Activated CD4-positive, alpha-beta T cell treated with anti-CD3 and anti-CD28 coated beads, Interleukin-2, amount 10 ng/mL, durations not matched to agents 24 days and 14 days (primary cell): ENCODE data around the gene TAS2R3. TPM values are rescaled to one million over a fixed set of nuclear protein-coding genes. Genes with fewer than 3 reads are reported as not detected.

Experiments used
- DNase-seq: peaks from one replicate; pipeline ENCODE4 v3.0.0; 2022
- H3K27ac Mint-ChIP-seq: one replicate; pipeline ENCODE4 v1.8.0; 2022; ENCODE audit warnings: mild to moderate bottlenecking, mixed read lengths
- H3K27me3 Mint-ChIP-seq: one replicate; pipeline ENCODE4 v1.8.0; 2022; ENCODE audit warnings: mixed read lengths
- H3K36me3 Mint-ChIP-seq: one replicate; pipeline ENCODE4 v1.8.0; 2022; ENCODE audit warnings: low read depth, mild to moderate bottlenecking, mixed read lengths
- H3K4me1 Mint-ChIP-seq: one replicate; pipeline ENCODE4 v1.8.0; 2021; ENCODE audit warnings: mixed read lengths
- H3K4me3 Mint-ChIP-seq: one replicate; pipeline ENCODE4 v1.8.0; 2022; ENCODE audit warnings: mild to moderate bottlenecking, moderate library complexity, mixed read lengths
- H3K9me3 Mint-ChIP-seq: one replicate; pipeline ENCODE4 v1.8.0; 2021; ENCODE audit warnings: mixed read lengths
- intact Hi-C: fragments of 100-400 bp; cut with micrococcal nuclease; formaldehyde crosslinking; loops from one replicate; pipeline ENCODE4 v1.15.1; 2023
- total RNA-seq: library from RNA; stranded (reverse); gene quantifications from 2 replicates; pipeline ENCODE4 v1.2.3, GENCODE V29; 2022

TAS2R3 gene, protein sequence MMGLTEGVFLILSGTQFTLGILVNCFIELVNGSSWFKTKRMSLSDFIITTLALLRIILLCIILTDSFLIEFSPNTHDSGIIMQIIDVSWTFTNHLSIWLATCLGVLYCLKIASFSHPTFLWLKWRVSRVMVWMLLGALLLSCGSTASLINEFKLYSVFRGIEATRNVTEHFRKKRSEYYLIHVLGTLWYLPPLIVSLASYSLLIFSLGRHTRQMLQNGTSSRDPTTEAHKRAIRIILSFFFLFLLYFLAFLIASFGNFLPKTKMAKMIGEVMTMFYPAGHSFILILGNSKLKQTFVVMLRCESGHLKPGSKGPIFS
- 1.2 and 2.2 TPM in 2 replicates for total RNA-seq

DNA sequence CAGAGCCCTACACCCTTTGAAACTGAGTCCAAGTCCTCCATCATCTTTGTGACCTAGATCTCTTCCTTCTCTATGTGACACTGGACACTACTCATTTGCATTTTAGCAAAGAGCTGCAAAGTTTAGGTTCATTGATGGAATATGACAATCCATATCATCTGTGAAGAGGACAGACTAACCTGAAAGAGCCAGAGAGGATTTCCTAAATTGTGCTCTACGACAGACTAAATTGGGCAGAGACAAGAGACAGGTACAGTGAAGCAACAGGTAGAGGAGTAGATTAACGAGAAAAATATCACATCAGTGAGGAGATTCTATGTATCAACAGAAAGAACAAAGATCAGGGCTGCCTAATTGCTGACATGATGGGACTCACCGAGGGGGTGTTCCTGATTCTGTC, at the start of gene TAS2R3:
TSS of gene TAS2R3 (plus strand) at position 301 of the 400 bp plus-strand sequence. CDS start at position 363, 62 bp downstream.
- no peaks in the 10 kb centered on the region for H3K27me3 Mint-ChIP-seq
- no peak for DNase-seq
- H3K36me3 Mint-ChIP-seq = peaks cover 39% of the 10 kb centered on the region
- no peaks in the 10 kb centered on the region for H3K9me3 Mint-ChIP-seq
- H3K4me3 Mint-ChIP-seq = no peak within 1 kb of the TSS
- no peak within 1 kb of the TSS for H3K27ac Mint-ChIP-seq
- intact Hi-C loops = no loop called here
- H3K4me1 Mint-ChIP-seq = no peaks in the 10 kb centered on the region

DNA sequence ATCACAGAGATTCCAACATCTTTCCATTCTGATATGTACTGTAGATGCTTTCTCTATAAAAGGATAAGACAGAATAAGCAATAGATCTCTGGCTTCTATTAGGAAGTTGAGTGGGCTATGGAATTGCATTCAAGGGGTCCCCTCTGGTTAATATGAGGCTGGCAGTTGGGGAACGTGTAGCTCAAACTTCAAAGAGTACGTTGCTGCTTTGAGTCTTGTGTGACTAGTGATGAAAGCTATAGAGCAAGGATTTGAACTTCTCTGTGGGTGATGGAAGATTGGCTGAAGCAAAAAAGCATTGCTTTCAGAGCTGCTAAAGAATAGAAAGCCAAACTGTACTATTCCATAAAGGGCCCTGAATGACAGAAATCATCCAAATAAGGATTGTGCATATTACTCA, 49.3 kb upstream of the TAS2R3 start:
- DNase-seq = no peak
- H3K27me3 Mint-ChIP-seq = peaks cover 7% of the 10 kb centered on the region
- peaks cover 4% of the 10 kb centered on the region for H3K4me1 Mint-ChIP-seq
- H3K36me3 Mint-ChIP-seq = peaks cover 3% of the 10 kb centered on the region
- no peak overlapping the region for H3K27ac Mint-ChIP-seq
- intact Hi-C loops = no loop called here
- no peak overlapping the region for H3K4me3 Mint-ChIP-seq
- H3K9me3 Mint-ChIP-seq = no peaks in the 10 kb centered on the region

DNA sequence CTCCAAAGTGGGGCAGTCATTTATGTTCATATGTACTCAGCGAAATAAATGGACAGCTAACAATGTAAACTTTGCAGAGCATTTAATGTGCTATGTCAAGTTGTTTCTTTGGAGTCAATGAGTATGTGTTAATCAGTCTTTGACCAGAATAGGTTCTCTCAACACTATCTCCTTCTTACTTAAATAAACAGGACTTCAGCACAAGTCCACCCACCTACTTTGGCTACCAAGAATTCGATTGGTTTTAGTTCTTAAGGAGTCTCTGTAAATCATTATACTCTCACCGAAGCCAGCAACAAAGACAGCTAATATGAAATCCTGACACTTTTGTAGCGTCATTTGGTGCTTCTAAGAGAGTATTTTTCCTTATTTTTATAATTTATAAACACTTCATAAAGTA, 48.9 kb upstream of the TAS2R3 start:
- no peak overlapping the region for H3K4me3 Mint-ChIP-seq
- H3K4me1 Mint-ChIP-seq = peaks cover 4% of the 10 kb centered on the region
- no peak for DNase-seq
- no peak overlapping the region for H3K27ac Mint-ChIP-seq
- H3K9me3 Mint-ChIP-seq = no peaks in the 10 kb centered on the region
- H3K36me3 Mint-ChIP-seq = peaks cover 3% of the 10 kb centered on the region
- peaks cover 7% of the 10 kb centered on the region for H3K27me3 Mint-ChIP-seq
- intact Hi-C loops = no loop called here

DNA sequence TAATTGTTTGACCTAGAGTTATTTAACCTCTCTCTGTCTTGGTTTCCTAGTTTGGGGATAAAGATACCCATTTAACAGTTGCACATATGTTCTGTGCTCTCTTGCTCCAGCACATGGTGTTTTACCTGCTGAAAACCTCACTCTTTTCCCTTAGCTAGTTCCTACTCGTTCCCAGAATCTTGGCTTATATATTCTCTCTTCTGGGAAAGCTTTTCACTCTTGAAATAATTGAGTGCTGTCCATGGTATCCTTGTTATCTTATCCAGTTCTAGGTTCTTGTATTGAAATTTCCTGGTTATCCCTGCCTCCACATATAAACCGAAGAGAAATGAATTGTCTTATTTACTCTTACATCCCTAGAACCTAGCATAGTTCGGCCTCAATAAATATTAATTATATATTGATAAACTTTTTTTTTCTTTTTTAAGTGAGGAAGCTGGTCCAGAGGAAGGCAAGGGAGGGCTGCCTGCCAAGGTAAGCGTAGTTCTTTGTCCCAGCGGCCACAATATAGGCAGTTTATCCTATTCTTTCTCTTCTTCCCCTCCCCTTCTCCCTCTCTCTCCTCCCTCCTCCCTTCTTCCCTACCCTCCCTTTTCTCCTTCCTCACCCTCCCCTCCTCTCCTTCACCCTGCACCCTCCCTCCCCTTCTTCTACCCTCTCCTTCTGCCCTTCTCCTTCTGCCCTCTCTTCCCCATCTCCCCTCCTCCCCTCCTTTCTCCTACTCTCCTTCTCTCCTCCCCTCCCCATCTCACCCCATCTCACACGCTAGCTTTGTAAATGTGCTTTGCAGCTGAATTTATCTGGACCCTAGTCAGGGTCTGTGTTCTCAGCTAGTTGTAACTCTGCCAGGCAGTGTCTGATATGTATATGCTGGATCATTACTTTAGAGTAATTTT, 47.9 kb upstream of the TAS2R3 start:
- DNase-seq = no peak
- Mint-ChIP-seq H3K4me3 (no peak overlapping the region), H3K9me3 (no peaks in the 10 kb centered on the region), H3K36me3 (peaks cover under 1% of the 10 kb centered on the region), H3K27ac (no peak overlapping the region), H3K4me1 (peaks cover 4% of the 10 kb centered on the region), H3K27me3 (peaks cover 7% of the 10 kb centered on the region)
- intact Hi-C loops = no loop called here

DNA sequence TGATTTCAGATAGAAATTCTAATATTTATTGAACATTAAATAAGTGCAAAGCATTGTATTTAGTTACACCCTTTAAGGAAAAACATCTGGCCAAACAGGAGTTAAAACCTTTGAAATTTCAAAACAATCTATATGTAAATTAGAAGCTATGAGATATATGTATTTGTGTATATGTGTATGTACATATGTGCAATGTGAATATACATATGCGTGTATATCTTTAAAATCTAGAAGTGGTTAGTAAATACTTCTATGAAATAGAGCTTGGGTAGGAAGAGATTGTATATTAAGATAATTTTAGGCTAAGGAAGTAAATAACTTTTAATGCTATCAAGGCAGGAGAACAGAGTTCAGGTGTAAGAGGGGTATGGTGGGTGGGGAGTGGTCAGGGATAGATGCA, 46.4 kb upstream of the TAS2R3 start:
- no peak for DNase-seq
- intact Hi-C loops = no loop called here
- H3K27ac Mint-ChIP-seq = no peak overlapping the region
- H3K27me3 Mint-ChIP-seq = peaks cover 7% of the 10 kb centered on the region
- H3K9me3 Mint-ChIP-seq = no peaks in the 10 kb centered on the region
- H3K4me1 Mint-ChIP-seq = no peaks in the 10 kb centered on the region
- H3K36me3 Mint-ChIP-seq = no peaks in the 10 kb centered on the region
- no peak overlapping the region for H3K4me3 Mint-ChIP-seq

DNA sequence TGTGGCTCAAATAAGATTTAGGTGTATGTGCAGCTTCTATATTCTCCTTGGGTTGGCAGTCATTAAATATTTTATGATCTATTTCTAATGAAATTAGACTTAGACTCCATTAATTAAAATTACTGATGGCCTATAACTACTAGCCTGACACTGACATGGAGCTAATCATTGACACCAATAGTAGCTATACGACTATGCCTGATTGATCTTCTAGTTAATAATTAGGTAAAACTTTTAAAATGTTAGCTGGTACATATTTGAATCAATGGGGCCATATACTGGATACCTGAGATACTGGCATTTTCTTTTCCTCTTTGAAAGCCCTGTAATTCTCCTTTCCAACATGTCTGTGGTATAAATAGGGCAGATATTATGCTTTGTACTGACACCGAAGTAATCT, 41.4 kb upstream of the TAS2R3 start:
- DNase-seq = no peak
- peaks cover 3% of the 10 kb centered on the region for H3K27me3 Mint-ChIP-seq
- no peaks in the 10 kb centered on the region for H3K36me3 Mint-ChIP-seq
- H3K27ac Mint-ChIP-seq = no peak overlapping the region
- H3K4me3 Mint-ChIP-seq = no peak overlapping the region
- intact Hi-C loops = no loop called here
- H3K4me1 Mint-ChIP-seq = no peaks in the 10 kb centered on the region
- no peaks in the 10 kb centered on the region for H3K9me3 Mint-ChIP-seq

DNA sequence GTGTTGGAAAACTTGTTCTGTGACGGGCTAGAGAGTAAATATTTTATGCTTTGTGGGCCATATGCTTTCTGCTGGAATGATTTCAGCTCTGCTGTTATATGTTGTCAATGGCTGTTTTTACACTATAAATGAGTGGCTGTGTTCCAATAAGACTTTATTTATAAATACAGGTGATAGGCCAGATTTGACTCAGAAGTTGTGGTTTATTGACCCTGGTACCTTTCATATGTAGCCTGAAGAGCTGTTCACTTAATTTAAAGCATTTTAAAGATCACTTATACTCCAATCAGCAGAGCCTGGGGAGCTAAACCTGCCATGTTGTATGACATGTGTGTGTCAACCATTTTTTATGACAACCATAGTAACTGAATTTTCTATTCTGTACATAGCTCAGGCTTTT, 34.9 kb upstream of the TAS2R3 start:
- intact Hi-C loops = no loop called here
- no peak for DNase-seq
- H3K36me3 Mint-ChIP-seq = no peaks in the 10 kb centered on the region
- no peaks in the 10 kb centered on the region for H3K27me3 Mint-ChIP-seq
- no peak overlapping the region for H3K27ac Mint-ChIP-seq
- H3K4me3 Mint-ChIP-seq = no peak overlapping the region
- peaks cover 2% of the 10 kb centered on the region for H3K4me1 Mint-ChIP-seq
- no peaks in the 10 kb centered on the region for H3K9me3 Mint-ChIP-seq

DNA sequence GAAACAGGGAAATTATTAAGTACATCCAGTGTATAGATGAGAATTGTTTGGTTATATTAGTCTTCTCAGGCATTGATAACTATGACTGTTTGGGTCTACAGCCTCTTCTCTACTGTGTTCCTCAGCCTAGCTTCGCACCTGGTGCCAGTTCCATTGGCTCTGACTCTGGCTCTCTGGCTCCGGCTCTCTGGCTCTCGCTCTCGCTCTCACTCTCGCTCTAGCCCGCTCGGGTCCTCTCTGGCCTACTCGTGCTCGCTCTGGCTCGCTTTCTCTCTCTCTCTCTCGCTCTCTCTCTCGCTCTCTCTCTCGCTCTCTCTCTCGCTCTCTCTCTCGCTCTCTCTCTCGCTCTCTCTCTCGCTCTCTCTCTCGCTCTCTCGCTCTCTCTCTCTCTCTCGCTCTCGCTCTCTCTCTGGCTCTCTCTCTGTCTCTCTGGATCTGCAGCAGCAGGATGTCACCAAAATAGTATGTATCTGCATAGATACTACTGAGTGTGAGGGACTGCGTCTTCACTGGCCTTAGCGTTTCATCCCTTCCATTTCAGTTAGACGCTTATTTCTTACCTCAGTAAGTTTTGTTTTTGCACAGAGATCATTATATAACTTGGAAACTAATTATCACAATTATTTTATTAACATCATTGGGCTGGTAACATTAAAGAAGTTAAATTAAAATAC, 32.3 kb upstream of the TAS2R3 start:
- DNase-seq = no peak
- Mint-ChIP-seq H3K27ac (no peak overlapping the region), H3K4me1 (peaks cover 2% of the 10 kb centered on the region), H3K36me3 (no peaks in the 10 kb centered on the region), H3K27me3 (no peaks in the 10 kb centered on the region), H3K9me3 (no peaks in the 10 kb centered on the region), H3K4me3 (peak overlapping the region; percentile 13)
- intact Hi-C loops = loop anchor here (10.0 kb wide), 1 partner anchor 657 kb away; the partner anchor contains the start of gene TMEM178B

DNA sequence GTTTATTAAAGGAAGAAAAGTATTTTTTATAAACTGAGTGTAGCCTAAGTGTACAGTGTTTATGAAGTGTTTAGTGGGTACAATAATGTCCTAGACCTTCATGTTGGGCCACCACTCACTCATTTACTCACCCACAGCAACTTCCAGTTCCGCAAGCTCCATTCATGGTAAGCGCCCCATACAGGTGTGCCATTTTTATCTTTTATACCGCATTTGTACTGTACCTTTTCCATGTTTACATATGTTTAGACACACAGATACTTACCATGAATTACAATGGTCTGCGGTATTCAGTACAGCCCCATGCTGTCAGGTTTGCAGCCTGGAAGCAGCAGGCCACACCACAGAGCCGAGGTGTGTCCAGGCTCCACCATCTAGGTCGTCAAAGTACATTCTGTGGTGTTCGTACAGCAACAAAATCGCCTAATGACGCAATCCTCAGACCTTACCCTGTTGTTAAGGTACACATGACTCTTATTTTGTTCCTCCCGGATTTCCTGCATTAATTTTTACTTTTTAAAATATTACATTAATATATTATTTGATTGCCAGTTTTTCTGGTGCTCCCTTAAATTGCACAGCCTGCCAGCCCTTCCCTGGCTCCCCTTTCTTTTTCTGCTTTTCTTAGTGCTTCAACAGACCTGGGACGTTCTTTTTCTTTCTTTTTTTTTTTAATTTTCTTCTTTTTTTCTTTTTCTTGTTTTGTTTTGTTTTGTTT, 26.6 kb upstream of the TAS2R3 start:
- peaks cover 34% of the 10 kb centered on the region for H3K36me3 Mint-ChIP-seq
- peak overlapping the region; percentile 99 for H3K27ac Mint-ChIP-seq
- peak; percentile 64 for DNase-seq
- H3K9me3 Mint-ChIP-seq = no peaks in the 10 kb centered on the region
- H3K4me3 Mint-ChIP-seq = peak overlapping the region; percentile 99
- peaks cover 25% of the 10 kb centered on the region for H3K4me1 Mint-ChIP-seq
- peaks cover 5% of the 10 kb centered on the region for H3K27me3 Mint-ChIP-seq
- intact Hi-C loops = loop anchor here (5.0 to 10.0 kb wide), 2 partner anchors 662 to 1070 kb away; partner anchors contain the start of gene TMEM178B

DNA sequence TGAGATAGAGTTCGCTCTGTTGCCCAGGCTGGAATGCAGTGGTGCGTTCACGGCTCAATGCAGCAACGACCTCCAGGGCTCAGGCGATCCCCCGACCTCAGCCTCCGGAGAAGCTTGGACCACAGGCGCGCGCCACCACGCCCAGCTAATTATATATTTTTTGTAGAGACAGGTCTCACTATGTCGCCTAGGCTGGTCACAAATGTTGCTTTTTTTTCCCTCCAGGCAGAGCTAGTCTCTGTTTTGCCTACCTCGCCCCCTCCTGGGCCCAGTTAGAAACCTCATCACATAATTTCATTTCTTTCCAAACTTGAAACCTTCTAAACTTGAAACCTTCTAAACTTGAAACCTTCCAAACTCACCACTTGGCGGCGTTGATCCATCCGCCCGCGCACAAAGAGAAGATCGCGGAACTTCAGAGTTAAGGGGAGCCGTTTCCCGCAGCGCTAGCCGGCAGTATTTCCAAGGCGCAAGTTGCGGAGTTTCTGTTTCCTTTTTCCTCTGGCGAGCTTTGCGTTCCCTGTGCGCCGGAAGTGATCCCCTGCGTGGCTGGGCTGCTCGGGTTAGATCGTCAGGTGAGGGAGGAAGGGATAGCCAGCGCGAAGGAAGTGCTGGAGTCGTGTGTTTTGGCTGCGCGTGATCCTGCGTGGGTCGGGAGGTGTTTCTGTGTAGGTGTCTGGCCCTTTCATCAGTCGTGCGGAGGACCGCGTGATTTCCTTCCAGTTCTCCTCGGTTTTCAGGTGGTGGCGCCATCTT, 25.9 kb upstream of the TAS2R3 start, which contains the start of gene SSBP1:
TSS of gene SSBP1 (plus strand) at position 523 of the 756 bp plus-strand sequence. CDS start 809 bp downstream, outside the sequence.
- Mint-ChIP-seq H3K4me3 (peak within 1 kb of the TSS; percentile 99), H3K9me3 (no peaks in the 10 kb centered on the region), H3K4me1 (peaks cover 29% of the 10 kb centered on the region), H3K36me3 (peaks cover 42% of the 10 kb centered on the region), H3K27me3 (peaks cover 5% of the 10 kb centered on the region), H3K27ac (peak within 1 kb of the TSS; percentile 99)
- intact Hi-C loops = loop anchor here (1.0 to 10.0 kb wide), 7 partner anchors 36 to 1069 kb away; partner anchors contain the start of genes AGK, DENND11, MRPS33 and TMEM178B
- DNase-seq = peak; percentile 98

DNA sequence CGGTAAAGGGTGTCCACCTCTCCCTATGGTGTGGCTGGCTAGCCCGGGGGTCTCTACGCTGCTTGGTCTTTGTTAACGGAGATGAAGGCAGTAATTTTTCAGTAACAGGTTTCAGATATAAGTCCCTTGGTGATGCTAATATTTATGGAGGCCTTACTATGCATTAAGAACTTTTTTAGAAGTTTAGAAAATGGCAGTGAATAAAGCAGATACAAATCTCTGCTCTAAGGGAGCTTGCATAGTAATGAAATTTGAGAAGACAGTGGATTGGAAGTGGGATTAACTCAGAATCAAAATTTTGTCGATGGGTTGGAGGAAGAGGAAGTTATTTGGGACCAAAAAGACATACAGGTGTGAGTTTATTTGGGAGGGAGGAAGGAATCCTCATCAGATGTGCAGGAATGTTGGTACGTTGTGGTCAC, 25.3 kb upstream of the TAS2R3 start:
- H3K36me3 Mint-ChIP-seq = peaks cover 47% of the 10 kb centered on the region
- H3K4me3 Mint-ChIP-seq = peak overlapping the region; percentile 99
- intact Hi-C loops = loop anchor here (1.0 to 10.0 kb wide), 7 partner anchors 36 to 1069 kb away; partner anchors contain the start of genes AGK, DENND11, MRPS33 and TMEM178B

DNA sequence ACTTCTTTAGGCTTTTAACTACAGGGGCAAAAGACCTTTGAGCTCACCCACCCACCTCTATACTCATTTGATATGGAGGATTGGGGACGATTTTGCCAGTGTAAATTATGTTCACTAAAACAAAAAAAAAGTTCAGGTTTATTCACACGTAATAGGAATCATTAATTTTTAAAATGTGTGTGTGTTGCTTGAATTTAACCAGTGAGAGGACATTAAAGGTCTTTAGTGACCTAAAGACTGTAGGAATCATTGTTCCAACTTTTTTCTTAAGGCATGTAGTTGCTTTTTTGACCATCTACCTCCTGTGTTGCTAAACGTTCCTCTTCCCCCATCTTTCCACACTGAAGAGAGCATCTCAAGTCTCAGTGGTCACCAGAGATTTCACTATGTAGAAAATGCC, 24.6 kb upstream of the TAS2R3 start:
- Mint-ChIP-seq H3K27ac (peak overlapping the region; percentile 99), H3K27me3 (peaks cover 5% of the 10 kb centered on the region), H3K4me1 (peaks cover 29% of the 10 kb centered on the region), H3K36me3 (peaks cover 54% of the 10 kb centered on the region), H3K4me3 (peak overlapping the region; percentile 99), H3K9me3 (no peaks in the 10 kb centered on the region)
- intact Hi-C loops = loop anchor here (5.0 to 10.0 kb wide), 2 partner anchors 664 to 1068 kb away; partner anchors contain the start of gene TMEM178B
- no peak for DNase-seq

More for the DNA sequence above, 25.3 kb upstream of the TAS2R3 start:
- Mint-ChIP-seq H3K4me1 (peaks cover 29% of the 10 kb centered on the region), H3K27me3 (peaks cover 5% of the 10 kb centered on the region), H3K27ac (peak overlapping the region; percentile 99), H3K9me3 (no peaks in the 10 kb centered on the region)
- DNase-seq = no peak
